Heart left ventricle (tissue), 13 donors: Measurements from ENCODE around the gene PPP1R14C.

Source experiments
- CTCF ChIP-seq, 12 donors: fragments of 200-600 bp; sonication (generic) in 4 of 12; IDR thresholded peaks; one replicate each; pipeline versions ENCODE4 v1.5.0 to v1.8.0; 2018 to 2022; ENCODE audit warnings: antibody characterized with exemption in 12 of 12, mild to moderate bottlenecking in 5 of 12
- POLR2A ChIP-seq, 2 donors: fragments of 450-650 bp; IDR thresholded peaks; one replicate each; pipeline ENCODE4 v1.6.1; 2017; ENCODE audit warnings: antibody characterized with exemption in 2 of 2, mild to moderate bottlenecking in 2 of 2, moderate library complexity in 2 of 2
- donor health status: ischemic (EF 13 %, LVEDD 7.1; RV severe dilation, severe dysfunction).
- donor health status: DM: no; HTN: yes; CAD: no.
- donor health status: DM: no; HTN: no; CAD: no.
- donor health status: ischemic (EF 25% LVEDD 6.9; RV normal size, moderate dysfunction).
- donor health status: ischemic (EF 25% LVEDD 5.7; RV mildly dilated, moderate dysfunction).
- donor health status: ischemic (EF 35%, LVEDD 5.7; RV mildly dilated, moderate dysfunction).
- donor health status: nonischemic (EF 11% LVEDD 7.7; RV severe dilation, severe dysfunction).
- donor health status: DM: yes; HTN: yes; CAD: no.
- donor health status: PGD.
- donor health status: ischemic (EF 29% LVEDD 5.4; RV normal size, mild dysfunction).
- donor health status: nonischemic (EF 23%, LVEDD 6.1; RV moderate dilation, normal function).

- TF ChIP-seq CTCF (IDR thresholded peaks at IDR 0.05) (no peak), POLR2A (IDR thresholded peaks at IDR 0.05) (no peak)
These were observed 3.3 kb upstream of the PPP1R14C start for GRCh38 chr6:150139533-150139932.
